ENCODE results near the gene WTAP.

WTAP gene

GRCh38 chr6:159682295-159682694 lies 45.0 kb upstream of the WTAP start:
- H3K4me3 ChIP-seq (ENCODE audit: low read length), result no peak overlapping the region
- no peak for TF ChIP-seq CTCF (IDR thresholded peaks at IDR 0.05; ENCODE audit: insufficient read depth, low read depth, low read length, missing control alignments)
- DNase-seq (ENCODE audit: low read depth), result no peak

- DNase-seq (ENCODE audit: low read depth), result no peak
- H3K4me3 ChIP-seq (ENCODE audit: low read length), result no peak overlapping the region
- TF ChIP-seq CTCF (IDR thresholded peaks at IDR 0.05; ENCODE audit: insufficient read depth, low read depth, low read length, missing control alignments), result no peak
Observed at GRCh38 chr6:159682810-159683209, 44.5 kb upstream of the WTAP start.

GRCh38 chr6:159684013-159684304 lies 43.3 kb upstream of the WTAP start:
- H3K4me3 ChIP-seq (ENCODE audit: low read length), result no peak overlapping the region
- DNase-seq (ENCODE audit: low read depth), result no peak
- TF ChIP-seq CTCF (IDR thresholded peaks at IDR 0.05; ENCODE audit: insufficient read depth, low read depth, low read length, missing control alignments), result no peak

GRCh38 chr6:159686040-159686439 lies 41.3 kb upstream of the WTAP start:
- DNase-seq (ENCODE audit: low read depth), result no peak
- TF ChIP-seq CTCF (IDR thresholded peaks at IDR 0.05; ENCODE audit: insufficient read depth, low read depth, low read length, missing control alignments), result no peak
- H3K4me3 ChIP-seq (ENCODE audit: low read length), result no peak overlapping the region

GRCh38 chr6:159686703-159687102 lies 40.6 kb upstream of the WTAP start:
- no peak for TF ChIP-seq CTCF (IDR thresholded peaks at IDR 0.05; ENCODE audit: insufficient read depth, low read depth, low read length, missing control alignments)
- no peak overlapping the region for H3K4me3 ChIP-seq (ENCODE audit: low read length)

GRCh38 chr6:159687341-159687740 lies 40.0 kb upstream of the WTAP start:
- no peak overlapping the region for H3K4me3 ChIP-seq (ENCODE audit: low read length)
- DNase-seq (ENCODE audit: low read depth), result no peak
- no peak for TF ChIP-seq CTCF (IDR thresholded peaks at IDR 0.05; ENCODE audit: insufficient read depth, low read depth, low read length, missing control alignments)

More at GRCh38 chr6:159686703-159687102, 40.6 kb upstream of the WTAP start:
- no peak for DNase-seq (ENCODE audit: low read depth)

- no peak for TF ChIP-seq CTCF (IDR thresholded peaks at IDR 0.05; ENCODE audit: insufficient read depth, low read depth, low read length, missing control alignments)
- no peak for DNase-seq (ENCODE audit: low read depth)
- no peak overlapping the region for H3K4me3 ChIP-seq (ENCODE audit: low read length)
Observed at GRCh38 chr6:159688266-159688905, 38.9 kb upstream of the WTAP start.

Data from epithelial cell of esophagus (primary cell).